Measurements from ENCODE around the gene TRIM25.

The TRIM25 gene

DNA sequence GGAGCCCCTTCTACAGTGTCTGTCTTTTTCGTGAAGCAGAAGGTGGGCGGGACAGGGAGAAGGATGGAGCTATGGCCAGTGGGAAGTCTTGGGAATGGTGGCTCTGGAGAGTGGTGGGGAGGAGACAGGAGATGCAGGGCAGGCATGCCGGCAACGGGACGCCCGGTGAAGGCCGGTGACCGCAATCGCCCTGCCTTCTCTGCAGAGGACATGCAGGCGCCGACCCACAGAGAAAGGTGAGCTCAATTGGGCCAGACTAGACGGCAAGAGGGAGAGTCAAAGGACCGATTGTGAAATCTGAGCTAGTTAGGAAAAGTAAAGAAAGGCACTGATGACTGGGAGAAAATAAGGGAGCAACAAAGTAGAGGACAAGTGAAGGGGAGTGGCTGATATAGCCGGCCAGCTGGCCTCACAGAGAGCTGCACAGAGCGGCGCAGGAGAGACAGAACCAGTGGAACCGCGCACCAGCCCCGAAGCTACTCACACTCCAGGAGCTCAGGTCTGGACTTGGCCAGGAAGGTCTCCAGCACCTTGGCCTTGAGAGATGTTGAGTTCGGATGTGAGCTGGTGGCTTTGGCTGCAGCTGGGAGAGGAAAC, 18.9 kb downstream of the TRIM25 start:
- no peak for DNase-seq (ENCODE audit: low read depth)

GRCh38 chr17:56893503-56893902, 20.3 kb downstream of the TRIM25 start:
- DNase-seq (ENCODE audit: low read depth) = no peak

DNA sequence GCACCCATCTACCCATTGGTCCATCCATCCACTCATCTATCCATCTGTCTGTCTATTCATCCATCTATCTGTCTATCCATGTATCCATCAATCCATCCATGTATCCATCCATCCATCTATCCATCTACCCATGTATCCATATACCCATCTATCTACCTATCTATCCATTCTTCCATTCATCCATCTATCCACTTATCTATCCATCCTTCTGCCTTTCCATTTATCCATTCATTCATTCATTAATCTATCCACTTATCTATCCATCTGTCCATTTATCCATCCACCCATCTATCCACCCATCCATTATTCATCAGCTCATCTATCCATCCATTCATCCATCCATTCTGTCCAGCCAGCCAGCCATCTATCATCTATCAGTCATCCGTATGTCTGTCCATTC, 21.5 kb downstream of the TRIM25 start:
- no peak for DNase-seq (ENCODE audit: low read depth)

DNA sequence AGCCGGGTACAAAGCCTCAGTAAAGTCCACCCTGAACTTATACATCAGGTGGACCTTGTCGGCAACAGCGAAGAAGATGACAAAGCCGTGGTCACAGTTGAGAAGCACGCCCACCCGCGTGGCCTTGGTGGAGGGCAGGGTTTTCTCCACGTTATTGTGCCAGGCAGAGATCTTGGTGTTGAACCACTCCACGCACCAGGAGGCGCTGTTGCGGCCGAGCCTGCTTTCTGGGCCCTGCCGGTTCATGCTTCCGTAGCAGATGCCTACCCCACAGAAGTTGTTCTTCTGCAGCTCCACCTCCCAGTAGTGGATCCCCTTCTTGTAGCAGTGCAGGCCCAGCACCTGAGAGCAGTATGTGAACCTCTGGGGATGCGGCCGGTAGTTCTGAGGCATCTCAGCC, 22.1 kb downstream of the TRIM25 start:
- no peak for DNase-seq (ENCODE audit: low read depth)

- DNase-seq (ENCODE audit: low read depth) = no peak
These were observed 22.8 kb downstream of the TRIM25 start for GRCh38 chr17:56890906-56891674.

GRCh38 chr17:56890390-56890789, 23.5 kb downstream of the TRIM25 start:
- DNase-seq (ENCODE audit: low read depth) = no peak

- DNase-seq (ENCODE audit: low read depth) = no peak
These were observed 26.0 kb downstream of the TRIM25 start for GRCh38 chr17:56887552-56888467.

DNA sequence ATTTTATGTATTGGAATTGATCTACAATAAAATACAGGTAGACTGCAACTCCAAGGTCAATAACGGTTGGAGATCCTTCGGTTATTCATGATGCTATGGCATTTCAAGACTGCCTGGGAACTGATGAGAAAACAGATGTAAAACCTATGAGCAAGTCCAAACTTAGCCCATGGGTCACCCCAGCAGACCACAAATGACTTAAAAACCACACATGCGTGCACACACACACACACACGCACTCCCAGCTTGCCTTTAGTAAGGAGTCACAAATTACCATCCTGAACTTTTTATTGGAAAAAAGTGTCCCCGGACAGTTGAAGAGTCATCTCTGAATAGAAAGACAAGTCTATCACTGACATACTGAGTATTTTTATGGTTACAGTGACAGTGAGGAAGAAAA, 26.7 kb downstream of the TRIM25 start:
- DNase-seq (ENCODE audit: low read depth) = no peak

GRCh38 chr17:56886288-56886731, 27.5 kb downstream of the TRIM25 start:
- no peak for DNase-seq (ENCODE audit: low read depth)

DNA sequence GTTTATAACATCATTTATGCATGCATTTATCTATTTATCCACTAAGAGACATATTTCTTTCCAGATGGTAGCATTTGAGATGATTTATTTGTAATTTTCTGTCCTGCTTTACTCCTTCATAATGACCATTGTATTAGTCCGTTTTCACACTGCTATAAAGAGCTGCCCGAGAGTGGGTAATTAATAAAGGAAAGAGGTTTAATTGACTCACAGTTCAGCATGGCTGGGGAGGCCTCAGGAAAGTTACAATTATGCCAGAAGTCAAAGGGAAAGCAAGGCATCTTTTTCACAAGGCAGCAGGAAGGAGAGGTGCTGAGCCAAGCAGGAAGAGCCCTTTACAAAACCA, 28.6 kb downstream of the TRIM25 start:
- DNase-seq (ENCODE audit: low read depth) = no peak

DNA sequence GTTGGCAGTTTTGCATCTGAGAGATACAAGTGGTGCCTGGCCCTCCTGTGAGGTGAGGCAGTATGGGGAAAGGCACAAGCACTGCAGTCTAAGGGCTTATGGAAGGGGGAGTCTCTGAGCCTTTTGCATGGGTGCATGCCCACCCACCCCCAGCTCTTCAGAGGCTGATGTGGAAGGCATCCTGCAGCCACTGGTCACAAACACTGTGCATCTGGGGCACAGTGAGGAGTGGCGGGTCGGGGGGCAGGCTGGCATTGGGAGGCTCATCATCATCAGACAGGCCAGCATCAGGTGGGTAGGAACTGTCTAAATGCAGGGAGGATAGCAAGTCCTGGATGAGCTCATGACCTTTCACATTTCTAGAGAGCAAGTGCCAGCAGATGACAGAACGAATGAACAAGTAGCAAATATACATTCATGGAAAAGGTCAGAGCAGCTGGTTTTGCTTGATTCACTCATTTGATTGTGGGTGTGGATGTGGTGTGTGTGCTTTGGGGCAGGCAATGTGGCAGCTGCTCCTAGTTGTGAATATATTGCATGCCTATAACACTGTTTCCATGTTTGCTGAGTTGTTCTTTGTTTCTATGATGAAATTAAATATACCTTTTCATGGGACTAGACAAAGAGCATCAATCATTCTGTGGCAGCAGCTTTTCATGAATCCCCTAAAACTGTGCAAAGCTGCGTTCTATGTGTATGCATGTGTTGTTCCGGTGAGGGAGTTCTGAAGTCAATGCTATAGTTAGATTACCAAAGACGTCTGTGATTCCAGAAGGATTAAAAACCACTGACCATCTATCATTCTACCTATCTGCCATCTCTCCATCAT, 29.2 kb downstream of the TRIM25 start:
- DNase-seq (ENCODE audit: low read depth) = no peak

- no peak for DNase-seq (ENCODE audit: low read depth)
These were observed 30.2 kb downstream of the TRIM25 start for GRCh38 chr17:56883616-56884015.

DNA sequence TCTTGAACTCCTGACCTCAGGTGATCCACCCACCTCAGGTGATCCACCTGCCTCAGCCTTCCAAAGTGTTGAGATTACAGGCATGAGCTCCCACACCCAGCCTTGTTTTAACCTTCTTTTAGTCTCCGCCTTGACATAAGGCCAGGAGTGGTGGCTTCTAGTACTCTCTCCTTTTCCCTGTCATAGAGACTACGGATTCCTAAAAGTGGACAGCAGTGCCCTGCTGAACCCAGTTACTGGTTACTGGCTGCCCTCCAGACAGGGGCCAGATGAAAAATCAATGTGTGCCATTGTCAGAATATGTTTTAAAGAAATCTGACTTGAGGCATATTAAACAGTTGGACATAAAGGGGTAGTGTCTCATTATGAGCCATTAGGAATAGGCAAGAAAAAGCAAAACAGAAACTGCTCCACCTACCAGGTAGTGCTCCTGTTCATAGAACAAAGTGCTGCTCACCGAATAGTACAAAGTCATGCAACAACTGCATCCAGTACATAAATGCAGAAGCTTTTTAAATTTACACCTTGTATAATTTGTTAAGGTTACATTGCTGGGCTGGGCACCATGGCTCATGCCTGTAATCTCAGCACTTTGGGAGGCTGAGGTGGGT, 32.1 kb downstream of the TRIM25 start:
- no peak for DNase-seq (ENCODE audit: low read depth)

- no peak for DNase-seq (ENCODE audit: low read depth)
These were observed 33.3 kb downstream of the TRIM25 start for GRCh38 chr17:56880571-56880970.

- DNase-seq (ENCODE audit: low read depth) = no peak
These were observed 33.7 kb downstream of the TRIM25 start for GRCh38 chr17:56880133-56880532.

DNA sequence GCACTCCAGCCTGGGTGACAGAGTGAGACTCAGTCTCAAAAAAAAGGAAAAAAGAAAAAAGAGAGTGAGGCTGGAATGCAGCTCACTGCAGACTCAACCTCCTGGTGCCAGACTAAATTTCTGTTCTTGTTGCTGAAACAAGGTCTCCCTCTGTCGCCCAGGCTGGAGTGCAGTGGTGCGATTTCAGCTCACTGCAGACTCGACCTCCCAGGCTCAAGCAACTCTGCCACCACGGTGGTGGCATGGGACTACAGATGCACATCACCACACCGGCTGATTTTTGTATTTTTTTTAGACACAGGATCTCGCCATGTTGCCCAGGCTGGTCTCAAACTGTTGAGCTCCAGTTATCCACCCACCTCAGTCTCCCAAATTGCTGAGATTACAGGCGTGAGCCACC, 34.6 kb downstream of the TRIM25 start:
- no peak for DNase-seq (ENCODE audit: low read depth)

GRCh38 chr17:56876766-56877179, 37.1 kb downstream of the TRIM25 start:
- DNase-seq (ENCODE audit: low read depth) = no peak

- no peak for DNase-seq (ENCODE audit: low read depth)
These were observed 43.7 kb downstream of the TRIM25 start for GRCh38 chr17:56870081-56870651.

DNA sequence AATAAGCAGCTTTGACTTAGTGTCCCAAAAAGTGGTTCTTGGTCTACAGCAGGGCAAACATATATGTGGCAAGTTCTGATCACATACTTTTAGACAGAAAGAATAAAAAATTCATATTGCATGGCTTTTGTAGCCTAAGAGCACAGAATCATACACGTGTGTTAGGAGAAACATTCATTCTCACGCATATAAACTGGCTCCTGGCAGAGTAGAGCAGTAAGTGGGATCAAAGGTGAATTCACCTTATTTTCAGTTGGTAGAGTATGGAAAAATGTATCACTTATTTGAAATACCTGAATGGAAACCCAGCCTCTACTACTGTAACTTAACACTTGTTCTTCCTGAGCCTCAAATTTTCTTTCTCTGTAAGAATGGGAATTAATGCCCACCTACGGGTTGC, 45.1 kb downstream of the TRIM25 start:
- DNase-seq (ENCODE audit: low read depth) = no peak

DNA sequence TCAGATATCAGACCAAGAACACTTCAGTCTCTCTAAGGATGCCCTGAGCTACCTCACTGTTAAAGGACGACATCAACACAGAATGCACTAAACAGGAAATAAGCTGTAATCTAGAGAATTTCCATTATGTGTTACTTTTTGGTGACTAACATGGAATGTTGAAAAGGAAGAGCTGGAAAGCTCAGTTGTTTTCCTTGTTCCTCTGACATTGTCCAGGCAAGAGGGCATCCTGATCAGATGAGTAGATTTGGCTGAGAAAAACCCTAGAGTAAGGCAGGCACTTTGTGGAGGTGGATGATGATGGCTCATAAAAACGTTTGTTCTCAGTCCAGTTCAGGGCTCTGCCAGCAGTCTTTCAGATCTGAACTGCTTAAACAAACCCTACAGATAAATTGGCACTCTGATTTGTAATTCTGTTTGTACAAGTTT, 45.9 kb downstream of the TRIM25 start:
- no peak for DNase-seq (ENCODE audit: low read depth)

GRCh38 chr17:56866496-56866895, 47.4 kb downstream of the TRIM25 start:
- DNase-seq (ENCODE audit: low read depth) = no peak
